HEK293 (cell line): Measurements from ENCODE around the gene CCT3.

Experiments used
- CTCF ChIP-seq: fragments of 450-650 bp; formaldehyde crosslinking; IDR thresholded peaks from 2 replicates; pipeline ENCODE4 v1.5.1; 2016; ENCODE audit warnings: missing biosample characterization, missing genetic modification characterization
- SP2 ChIP-seq: fragments of 450-650 bp; formaldehyde crosslinking; IDR thresholded peaks from 2 replicates; pipeline ENCODE4 v1.5.1; 2016; ENCODE audit warnings: missing biosample characterization, missing genetic modification characterization
- SP7 ChIP-seq: fragments of 450-650 bp; formaldehyde crosslinking; IDR thresholded peaks from 2 replicates; pipeline ENCODE4 v1.5.1; 2016; ENCODE audit warnings: missing biosample characterization, missing genetic modification characterization
- YY1 ChIP-seq: fragments of 450-650 bp; formaldehyde crosslinking; IDR thresholded peaks from 2 replicates; pipeline ENCODE4 v1.5.1; 2018; ENCODE audit warnings: missing biosample characterization, missing genetic modification characterization
- ZBTB21 ChIP-seq: fragments of 450-650 bp; formaldehyde crosslinking; IDR thresholded peaks from 2 replicates; pipeline ENCODE4 v1.5.1; 2017; ENCODE audit warnings: missing biosample characterization, missing genetic modification characterization
- ZBTB48 ChIP-seq: fragments of 450-650 bp; formaldehyde crosslinking; IDR thresholded peaks from 2 replicates; pipeline ENCODE4 v1.5.1; 2016; ENCODE audit warnings: missing biosample characterization, missing genetic modification characterization
- ZFP41 ChIP-seq: fragments of 450-650 bp; formaldehyde crosslinking; IDR thresholded peaks from 2 replicates; pipeline ENCODE4 v1.5.1; 2016; ENCODE audit warnings: missing biosample characterization, missing genetic modification characterization, borderline replicate concordance
- ZNF114 ChIP-seq: fragments of 450-650 bp; formaldehyde crosslinking; IDR thresholded peaks from 2 replicates; pipeline ENCODE4 v1.5.0; 2017; ENCODE audit warnings: missing biosample characterization, missing genetic modification characterization
- ZNF76 ChIP-seq: fragments of 450-650 bp; formaldehyde crosslinking; IDR thresholded peaks from 2 replicates; pipeline ENCODE4; 2016; ENCODE audit warnings: low read depth, missing biosample characterization, missing genetic modification characterization, borderline replicate concordance
- ZXDB ChIP-seq: fragments of 450-650 bp; formaldehyde crosslinking; IDR thresholded peaks from 2 replicates; pipeline ENCODE4 v1.5.1; 2016; ENCODE audit warnings: missing biosample characterization, missing genetic modification characterization

DNA sequence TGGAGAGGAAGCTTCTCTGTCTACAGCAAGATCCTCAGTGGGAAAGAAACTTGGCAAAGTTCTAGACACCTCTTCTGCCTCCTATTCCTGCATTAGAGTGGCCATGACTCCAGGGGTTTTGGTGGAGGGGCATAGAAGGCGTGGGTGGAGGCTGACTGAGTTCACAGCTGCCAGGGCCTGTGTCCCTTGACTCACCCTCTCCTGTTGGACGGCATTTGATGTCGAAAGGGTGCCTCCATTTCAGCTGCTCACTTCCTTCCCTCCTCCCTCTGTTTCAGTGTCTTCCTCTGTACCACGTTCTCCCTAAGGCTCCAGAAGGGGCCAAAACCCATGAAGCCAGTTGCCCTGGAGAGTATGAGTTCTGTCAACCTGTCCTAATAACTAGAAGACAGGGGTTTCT, 53.3 kb downstream of the CCT3 start:
- no peak for TF ChIP-seq CTCF (tag by site-specific recombination)
- no peak for TF ChIP-seq ZBTB21 (tag by site-specific recombination)
- TF ChIP-seq SP7 (tag by site-specific recombination): no peak
- no peak for TF ChIP-seq ZXDB (tag by site-specific recombination)
- no peak for TF ChIP-seq ZNF76 (tag by site-specific recombination)
- no peak for TF ChIP-seq ZBTB48
- TF ChIP-seq ZNF114 (tag by site-specific recombination): no peak
- no peak for TF ChIP-seq SP2 (tag by site-specific recombination)
- no peak for TF ChIP-seq ZFP41
- TF ChIP-seq YY1 (tag by site-specific recombination): no peak
